ENCODE data around the gene AUTS2.
A peak's percentile ranks its signal among the peaks of the same experiment; 100 is the strongest.

AUTS2 gene

GRCh38 chr7:70728872-70729552 lies 1130.7 kb downstream of the AUTS2 start (continued):
- TF ChIP-seq PRDM6 (tag by site-specific recombination; IDR thresholded peaks at IDR 0.05) (0 out of 2 replicates have a peak, but pooled peaks have one; percentile 15), OVOL3 (tag by site-specific recombination; IDR thresholded peaks at IDR 0.05) (no peak), REPIN1 (tag by site-specific recombination; IDR thresholded peaks at IDR 0.05; ENCODE audit: low read depth) (no peak), ZNF518A (tag by site-specific recombination; conservative IDR thresholded peaks at IDR 0.05; ENCODE audit: low read depth) (no peak), ZNF776 (tag by site-specific recombination; IDR thresholded peaks at IDR 0.05; ENCODE audit: borderline replicate concordance) (no peak), ZNF664 (tag by site-specific recombination; IDR thresholded peaks at IDR 0.05) (no peak), ZNF335 (tag by site-specific recombination; conservative IDR thresholded peaks at IDR 0.05) (no peak), ZNF670 (tag by site-specific recombination; IDR thresholded peaks at IDR 0.05; ENCODE audit: low read depth) (no peak), ZNF629 (tag by site-specific recombination; IDR thresholded peaks at IDR 0.05) (no peak), ZNF529 (tag by site-specific recombination; IDR thresholded peaks at IDR 0.05; ENCODE audit: insufficient replicate concordance) (no peak), ZNF426 (tag by site-specific recombination; IDR thresholded peaks at IDR 0.05) (no peak), KLF7 (tag by site-specific recombination; IDR thresholded peaks at IDR 0.05; ENCODE audit: borderline replicate concordance) (no peak), ZNF302 (tag by site-specific recombination; IDR thresholded peaks at IDR 0.05; ENCODE audit: low read depth) (no peak), ZBTB8A (tag by site-specific recombination; IDR thresholded peaks at IDR 0.05) (no peak), ZNF473 (tag by site-specific recombination; IDR thresholded peaks at IDR 0.05) (no peak), ZNF843 (tag by site-specific recombination; IDR thresholded peaks at IDR 0.05) (no peak), PRDM1 (tag by site-specific recombination; IDR thresholded peaks at IDR 0.05) (peak; percentile 63), ZNF561 (tag by site-specific recombination; IDR thresholded peaks at IDR 0.05; ENCODE audit: borderline replicate concordance) (no peak), ZBTB49 (tag by site-specific recombination; IDR thresholded peaks at IDR 0.05; ENCODE audit: low read depth) (no peak), SETDB1 (IDR thresholded peaks at IDR 0.05; ENCODE audit: insufficient read length, low read length) (no peak), ZNF530 (tag by site-specific recombination; IDR thresholded peaks at IDR 0.05; ENCODE audit: low read depth) (no peak), ZNF404 (tag by site-specific recombination; IDR thresholded peaks at IDR 0.05) (no peak), ZNF239 (tag by site-specific recombination; IDR thresholded peaks at IDR 0.05) (no peak), ZSCAN30 (tag by site-specific recombination; IDR thresholded peaks at IDR 0.05) (no peak), ZNF488 (tag by site-specific recombination; IDR thresholded peaks at IDR 0.05) (no peak), ZFP41 (tag by site-specific recombination; IDR thresholded peaks at IDR 0.05; ENCODE audit: borderline replicate concordance) (no peak), ZBTB26 (tag by site-specific recombination; optimal IDR thresholded peaks at IDR 0.05) (no peak), ZNF23 (tag by site-specific recombination; IDR thresholded peaks at IDR 0.05; ENCODE audit: borderline replicate concordance) (no peak)
